RPMI7951 (cell line): ENCODE results near the gene SPNS2. TPM values are rescaled to one million over a fixed set of nuclear protein-coding genes. Genes with fewer than 3 reads are reported as not detected.

Experiments
- DNase-seq: peaks from one replicate; pipeline ENCODE4 v3.0.0-alpha.2; 2012; ENCODE audit warnings: low read depth
- total RNA-seq: library from RNA; depleted of rRNA; stranded (reverse); fragments of >200 nt; shearing (Covaris generic); gene quantifications from 2 replicates; pipeline ENCODE4 v1.2.3, GENCODE V29; 2014

The SPNS2 gene
- total RNA-seq, 1 experiment from 2014 or later: not detected

- no peak for DNase-seq
Observed at GRCh38 chr17:4520060-4520893, 21.6 kb downstream of the SPNS2 start.

GRCh38 chr17:4520894-4521600, 22.4 kb downstream of the SPNS2 start:
- no peak for DNase-seq

GRCh38 chr17:4522661-4523060, 24.0 kb downstream of the SPNS2 start:
- DNase-seq: no peak

DNA sequence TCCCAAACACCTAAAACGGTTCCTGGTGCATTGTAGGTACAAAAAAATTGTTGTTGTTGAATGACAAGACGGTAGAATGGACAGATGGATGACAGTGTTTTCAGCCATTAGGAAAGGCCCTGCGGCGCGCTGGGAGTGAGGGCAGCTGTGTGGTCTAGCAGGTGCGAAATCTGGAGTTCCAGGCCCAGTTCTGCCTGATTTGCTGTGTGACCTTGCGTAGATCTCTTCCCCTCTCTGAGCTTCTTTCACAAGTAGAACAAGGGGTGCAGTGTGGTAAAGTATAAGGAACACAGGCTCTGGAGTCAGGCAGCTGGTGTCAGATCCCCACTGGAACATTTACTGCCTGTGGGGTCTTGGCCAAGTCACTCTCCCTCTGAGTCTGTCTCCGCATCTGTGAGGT, 25.3 kb downstream of the SPNS2 start:
- DNase-seq: no peak

GRCh38 chr17:4525691-4526397, 27.2 kb downstream of the SPNS2 start:
- DNase-seq: no peak

DNA sequence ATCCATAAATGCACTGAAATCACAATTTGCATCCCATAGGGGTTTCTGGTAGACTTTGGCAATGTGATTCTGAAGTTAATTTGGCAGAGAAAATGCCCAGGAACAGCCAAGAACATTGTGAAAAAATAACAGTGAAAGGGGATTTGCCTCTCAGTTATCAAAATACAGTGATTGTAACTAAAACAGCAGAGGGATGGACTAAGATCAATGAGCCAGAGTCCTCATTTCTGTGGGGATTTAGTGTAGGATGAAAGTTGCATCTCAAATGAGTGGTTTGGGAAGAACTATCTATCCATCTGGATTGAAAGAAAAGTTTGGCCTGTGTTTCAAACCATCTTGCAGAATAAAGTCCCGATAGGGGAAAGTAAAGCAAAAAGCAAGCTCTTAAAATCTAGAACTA, 28.5 kb downstream of the SPNS2 start:
- DNase-seq: no peak

GRCh38 chr17:4527566-4528125, 29.0 kb downstream of the SPNS2 start:
- DNase-seq: no peak

DNA sequence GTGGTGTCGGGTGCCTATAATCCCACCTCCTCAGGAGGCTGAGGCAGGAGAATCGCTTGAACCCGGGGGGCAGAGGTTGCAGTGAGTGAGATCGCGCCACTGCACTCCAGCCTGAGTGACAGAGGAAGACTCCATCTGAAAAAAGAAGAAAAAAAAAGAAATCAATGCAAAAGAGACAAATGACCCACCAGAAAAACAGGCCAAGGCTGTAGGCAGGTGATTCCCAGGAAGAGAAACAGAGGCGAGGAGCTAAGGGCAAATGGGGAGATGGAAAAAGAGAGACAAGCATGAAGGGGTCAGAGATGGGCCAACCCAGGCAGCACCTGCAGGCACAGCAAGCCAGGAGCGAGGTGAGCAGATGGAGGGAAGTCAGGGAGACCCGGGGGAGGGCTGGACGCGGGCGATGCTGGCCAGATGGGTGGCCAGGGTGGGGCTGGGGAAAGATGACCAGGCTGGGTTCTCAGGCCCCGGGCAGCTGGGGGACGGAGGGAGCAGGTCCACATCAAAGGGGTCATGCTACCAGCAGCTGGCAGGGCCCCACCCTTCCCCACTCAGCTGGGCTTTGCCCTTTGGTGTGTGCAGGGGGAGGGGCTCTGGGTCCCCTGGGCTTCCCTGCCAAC, 31.0 kb downstream of the SPNS2 start:
- no peak for DNase-seq

- no peak for DNase-seq
Observed at GRCh38 chr17:4530799-4531730, 32.4 kb downstream of the SPNS2 start.

DNA sequence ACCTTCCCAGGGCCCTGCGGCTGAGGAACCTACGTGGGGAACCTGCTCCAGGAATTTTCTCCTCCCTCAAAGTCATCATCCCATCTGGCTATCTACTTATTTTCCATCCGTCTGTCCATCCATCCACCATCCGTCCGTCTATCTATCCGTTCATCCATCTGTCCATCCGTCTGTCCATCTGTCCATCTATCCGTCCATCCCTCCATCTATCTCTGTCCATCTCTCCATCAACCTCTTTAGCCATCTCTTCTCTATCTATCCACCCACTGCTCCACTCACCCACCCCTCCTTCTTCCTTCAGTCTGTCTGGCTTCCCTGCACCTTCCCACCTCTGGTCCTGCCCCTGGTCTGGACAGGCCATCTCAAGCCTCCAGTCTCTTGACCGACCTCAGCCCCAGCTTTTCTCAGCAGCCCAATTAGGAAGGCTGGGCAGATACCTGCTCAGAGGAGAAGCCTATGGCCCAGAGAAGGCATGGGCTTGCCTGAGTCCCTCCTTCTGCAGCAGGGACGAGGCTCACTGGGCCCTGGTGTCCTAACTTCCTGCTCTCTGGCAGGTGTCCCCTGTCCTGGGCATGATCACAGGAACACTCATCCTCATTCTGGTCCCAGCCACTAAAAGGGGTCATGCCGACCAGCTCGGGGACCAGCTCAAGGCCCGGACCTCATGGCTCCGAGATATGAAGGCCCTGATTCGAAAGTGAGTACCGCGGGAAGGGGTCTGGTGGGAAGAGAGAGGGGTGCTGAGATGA, 33.5 kb downstream of the SPNS2 start:
- DNase-seq: no peak

GRCh38 chr17:4532860-4533522, 34.3 kb downstream of the SPNS2 start:
- no peak for DNase-seq

DNA sequence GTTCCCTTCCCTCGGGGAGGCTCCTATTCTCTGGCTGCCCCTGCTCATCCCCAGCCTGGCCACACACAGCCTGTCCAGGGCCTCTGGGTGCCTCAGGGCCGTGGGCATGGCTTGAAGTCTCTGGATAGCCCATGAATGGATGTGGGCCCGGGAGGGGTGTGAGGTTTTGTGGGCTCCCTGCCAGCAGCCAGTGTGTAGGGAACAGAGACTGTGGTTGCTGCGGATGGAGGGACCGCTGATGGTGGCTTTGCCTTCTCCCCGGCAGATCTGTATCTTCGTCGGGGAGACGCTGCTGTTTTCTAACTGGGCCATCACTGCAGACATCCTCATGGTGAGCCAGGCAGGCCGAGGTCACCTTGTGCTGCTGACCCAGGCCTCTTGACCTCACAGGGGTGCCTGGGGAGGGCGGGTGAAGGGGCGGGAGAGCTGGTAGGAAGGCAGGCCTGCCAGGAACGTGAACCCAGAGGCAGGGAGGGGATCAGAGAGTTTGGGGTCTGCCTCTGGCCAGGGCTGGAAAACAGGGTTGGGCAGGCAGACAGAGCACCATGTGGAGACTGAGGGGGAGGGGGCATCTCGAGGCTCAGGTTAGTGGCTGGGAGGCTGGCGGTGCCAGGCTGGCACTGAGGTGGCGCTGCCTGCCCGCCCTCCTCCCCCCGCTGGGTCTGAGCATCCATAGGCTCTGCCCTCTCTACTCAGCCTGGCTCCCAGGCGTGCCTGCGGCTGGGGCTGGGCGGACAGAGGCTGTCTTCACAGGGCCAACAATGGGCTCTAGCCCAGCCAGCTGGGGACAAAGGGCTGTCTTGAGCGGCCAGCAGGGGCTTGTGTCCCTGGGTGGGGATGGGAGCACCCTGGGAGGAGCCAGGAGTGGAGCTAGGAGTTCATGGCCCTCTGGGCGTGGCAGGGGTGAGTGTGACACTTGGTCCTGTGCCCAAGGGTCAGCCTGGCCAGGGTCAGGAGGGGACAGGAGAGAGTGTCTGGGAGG, 35.1 kb downstream of the SPNS2 start:
- peak; percentile 52 for DNase-seq

DNA sequence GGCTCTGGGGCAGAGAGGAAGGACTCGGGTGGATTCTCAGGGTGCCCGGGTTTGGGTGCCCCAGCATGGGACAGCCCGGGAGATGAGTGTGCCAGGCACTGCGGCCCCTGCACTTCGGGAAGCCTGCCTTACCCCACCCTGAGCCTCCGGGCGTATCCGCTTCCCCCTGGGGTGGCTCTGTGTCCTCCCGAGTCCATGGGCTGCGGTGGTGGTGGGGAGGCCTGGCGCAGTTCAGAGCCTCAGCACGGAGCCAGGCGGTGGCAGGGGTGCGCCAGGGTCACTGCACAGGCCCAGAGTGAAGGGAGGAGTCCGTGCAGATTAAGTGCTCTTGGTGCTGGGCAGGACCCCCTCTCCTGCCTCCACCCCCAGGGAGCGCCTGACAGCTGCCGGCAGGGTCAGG, 35.8 kb downstream of the SPNS2 start:
- no peak for DNase-seq

- no peak for DNase-seq
Observed at GRCh38 chr17:4534928-4535666, 36.4 kb downstream of the SPNS2 start.

GRCh38 chr17:4535667-4536258, 37.1 kb downstream of the SPNS2 start:
- DNase-seq: no peak

- no peak for DNase-seq
Observed at GRCh38 chr17:4536259-4536741, 37.6 kb downstream of the SPNS2 start.
